PFSK-1 (cell line): Measurements from ENCODE around the gene RDM1.

Source experiments
- POLR2AphosphoS5 ChIP-seq: IDR thresholded peaks from 2 replicates; pipeline ENCODE4 v1.6.1; 2012; ENCODE audit warnings: low read depth, mild to moderate bottlenecking, control low read depth, low read length, moderate library complexity
- TAF1 ChIP-seq: IDR thresholded peaks from 2 replicates; pipeline ENCODE4 v1.6.1; 2012; ENCODE audit warnings: low read length, control low read depth, borderline replicate concordance; ENCODE audit not compliant: insufficient read depth

DNA sequence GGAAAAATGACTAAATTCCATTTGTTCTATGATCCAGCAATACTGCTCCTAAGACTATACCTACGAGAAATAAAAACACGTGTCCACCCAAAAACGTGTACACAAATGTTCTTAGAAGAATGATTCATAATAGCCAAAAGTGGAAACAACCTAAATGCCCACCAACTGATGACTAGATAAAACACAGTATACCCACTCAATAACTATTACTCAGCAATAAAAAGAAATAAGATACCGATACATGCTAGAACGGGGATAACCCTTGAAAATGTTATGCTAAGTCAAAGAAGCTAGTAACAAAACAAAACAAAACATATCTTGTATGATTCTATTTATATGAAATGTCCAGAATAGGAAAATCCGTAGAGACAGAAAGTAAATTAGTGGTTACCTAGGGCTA, 33.1 kb upstream of the RDM1 start:
- TF ChIP-seq POLR2AphosphoS5 (no peak), TAF1 (no peak)
